ENCODE data around the gene ZNF710.
"Not testable (repeated sequence)": the region's sequence is repeated elsewhere in the genome, so short reads cannot be mapped to it uniquely, and the experiment has no call there.

ZNF710 gene, protein sequence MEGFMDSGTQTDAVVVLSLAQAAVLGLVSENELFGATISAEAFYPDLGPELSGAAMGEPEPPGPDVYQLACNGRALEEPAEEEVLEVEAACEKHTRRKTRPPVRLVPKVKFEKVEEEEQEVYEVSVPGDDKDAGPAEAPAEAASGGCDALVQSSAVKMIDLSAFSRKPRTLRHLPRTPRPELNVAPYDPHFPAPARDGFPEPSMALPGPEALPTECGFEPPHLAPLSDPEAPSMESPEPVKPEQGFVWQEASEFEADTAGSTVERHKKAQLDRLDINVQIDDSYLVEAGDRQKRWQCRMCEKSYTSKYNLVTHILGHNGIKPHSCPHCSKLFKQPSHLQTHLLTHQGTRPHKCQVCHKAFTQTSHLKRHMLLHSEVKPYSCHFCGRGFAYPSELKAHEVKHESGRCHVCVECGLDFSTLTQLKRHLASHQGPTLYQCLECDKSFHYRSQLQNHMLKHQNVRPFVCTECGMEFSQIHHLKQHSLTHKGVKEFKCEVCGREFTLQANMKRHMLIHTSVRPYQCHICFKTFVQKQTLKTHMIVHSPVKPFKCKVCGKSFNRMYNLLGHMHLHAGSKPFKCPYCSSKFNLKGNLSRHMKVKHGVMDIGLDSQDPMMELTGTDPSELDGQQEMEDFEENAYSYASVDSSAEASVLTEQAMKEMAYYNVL

GRCh38 chr15:90001062-90001682 is at the start of gene ZNF710:
ZNF710 (plus strand) TSS chr15:90001324; CDS start chr15:90067138, 65,814 bp downstream.
- no peak for DNase-seq

DNA sequence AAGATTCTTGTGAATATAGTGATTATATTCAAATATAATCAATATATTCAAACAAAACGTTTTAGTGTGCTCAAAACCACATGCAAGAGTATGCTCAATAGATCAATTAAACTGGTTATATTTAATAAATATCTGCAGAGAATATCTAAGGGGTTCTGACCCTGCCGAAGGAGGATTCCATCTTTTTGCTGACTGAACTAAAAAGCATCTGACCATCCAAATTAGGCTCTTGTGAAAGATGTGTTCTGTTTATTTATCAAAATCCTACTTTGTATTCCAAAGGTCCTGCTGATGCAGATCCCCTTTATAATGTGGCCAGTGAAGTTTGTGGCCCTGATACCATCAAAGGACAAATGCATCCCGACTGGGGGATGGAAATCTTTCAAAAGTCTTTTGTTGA is 46.6 kb upstream of the ZNF710 start:
- DNase-seq, result no peak

DNA sequence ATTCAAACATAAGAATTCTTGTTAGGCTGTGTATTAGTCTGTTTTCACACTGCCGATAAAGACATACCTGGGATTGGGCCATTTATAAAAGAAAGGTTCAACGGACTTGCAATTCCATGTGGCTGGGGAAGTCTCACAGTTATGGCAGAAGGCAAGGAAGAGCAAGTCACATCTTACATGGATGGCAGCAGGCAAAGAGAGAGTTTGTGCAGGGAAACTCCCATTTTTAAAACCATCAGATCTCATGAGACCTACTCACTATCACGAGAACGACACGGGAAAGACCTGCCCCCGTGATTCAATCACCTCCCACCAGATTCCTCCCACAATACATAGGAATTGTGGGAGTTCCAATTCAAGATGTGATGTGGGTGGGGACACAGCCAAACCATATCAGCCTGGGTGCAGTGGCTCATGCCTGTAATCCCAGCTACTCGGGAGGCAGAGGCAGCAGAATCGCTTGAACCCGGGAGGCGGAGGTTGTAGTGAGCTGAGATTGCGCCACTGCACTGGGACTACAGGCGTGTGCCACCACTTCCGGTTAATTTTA is 45.6 kb upstream of the ZNF710 start:
- DNase-seq, result not testable (repeated sequence)

DNA sequence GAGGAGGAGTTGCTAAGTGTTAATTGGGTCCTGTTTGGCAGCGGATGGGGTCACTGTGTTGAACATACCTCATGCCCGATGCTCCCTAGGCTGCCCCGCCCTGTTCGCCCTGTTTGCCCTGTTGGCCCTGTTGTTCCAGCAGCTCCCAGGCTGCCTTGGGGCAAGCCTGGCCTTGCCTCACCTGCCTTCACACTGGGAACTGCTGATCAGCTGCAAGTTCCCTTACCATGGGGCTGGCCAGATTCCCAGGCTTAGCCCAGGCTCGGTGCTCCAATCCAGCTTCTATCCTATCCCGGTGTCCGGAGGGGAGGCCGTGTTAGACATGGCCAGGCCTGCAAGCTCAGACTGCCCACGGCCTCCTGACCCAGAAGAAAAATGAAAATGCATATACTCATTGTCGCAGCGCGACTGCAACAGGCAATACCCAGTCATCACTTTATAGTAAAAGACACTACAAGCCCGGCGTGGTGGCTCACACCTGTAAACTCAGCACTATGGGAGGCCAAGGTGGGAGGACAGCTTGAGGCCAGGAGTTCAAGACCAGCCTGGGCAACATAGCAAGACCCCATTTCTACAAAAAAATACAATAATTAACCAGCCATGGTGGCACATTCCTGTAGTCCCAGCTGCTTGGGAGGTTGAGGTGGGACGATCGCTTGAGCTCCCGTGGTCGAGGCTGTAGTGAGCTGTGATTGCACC is 42.9 kb upstream of the ZNF710 start:
- no peak for DNase-seq

- no peak for DNase-seq
Observed at GRCh38 chr15:89963301-89964231, 37.6 kb upstream of the ZNF710 start.

DNA sequence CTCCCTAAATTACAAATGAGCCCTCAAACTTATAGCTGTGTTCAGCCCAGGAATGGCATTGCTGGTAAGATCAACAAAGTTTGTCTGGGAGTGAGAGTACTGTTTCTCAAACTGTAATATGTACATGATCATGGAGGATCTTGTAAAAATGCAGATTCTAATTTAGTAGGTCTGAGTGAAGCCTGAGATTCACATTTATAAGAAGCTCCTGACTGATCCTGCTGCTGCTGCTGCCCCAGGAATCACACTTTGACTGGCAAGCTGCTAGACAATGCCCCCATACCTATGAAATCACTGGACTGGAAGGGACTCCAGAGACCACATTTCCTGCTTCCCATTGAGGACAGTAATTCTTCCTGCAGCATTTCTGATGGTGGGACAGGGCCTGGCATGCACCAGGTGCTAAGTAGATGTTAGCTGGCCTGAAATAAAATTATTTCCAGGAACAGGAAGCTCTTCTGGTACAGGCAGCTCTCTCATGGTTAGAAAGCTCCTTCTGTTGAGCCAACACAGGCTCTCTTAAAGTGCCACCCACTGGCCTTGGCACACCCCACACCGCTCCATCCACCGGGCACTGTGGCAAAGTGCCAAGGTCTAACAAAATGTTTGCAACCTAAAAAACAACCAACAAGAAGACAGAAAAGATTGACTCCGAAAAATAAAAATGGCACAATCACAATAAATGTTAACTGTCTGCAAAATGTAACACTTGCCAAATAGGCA is 36.7 kb upstream of the ZNF710 start:
- DNase-seq, result no peak

DNA sequence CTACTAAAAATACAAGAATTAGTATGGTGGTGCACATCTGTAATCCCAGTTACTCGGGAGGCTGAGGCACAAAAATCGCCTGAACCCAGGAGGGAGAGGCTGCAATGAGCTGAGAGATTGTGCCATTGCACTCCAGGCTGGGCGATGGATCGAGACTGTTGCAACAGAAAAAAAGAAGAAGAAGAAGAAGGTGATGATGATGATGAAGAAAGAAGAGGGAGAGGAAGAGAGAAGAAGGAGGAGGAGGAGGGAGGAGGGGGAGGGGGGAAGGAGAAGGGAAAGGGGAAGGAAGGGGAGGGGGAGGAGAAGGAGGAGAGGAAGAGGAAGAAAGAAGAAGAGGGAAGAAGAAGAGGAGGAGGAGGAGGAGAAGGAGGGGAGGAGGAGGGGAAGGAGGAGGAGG is 33.2 kb upstream of the ZNF710 start:
- no peak for DNase-seq

DNA sequence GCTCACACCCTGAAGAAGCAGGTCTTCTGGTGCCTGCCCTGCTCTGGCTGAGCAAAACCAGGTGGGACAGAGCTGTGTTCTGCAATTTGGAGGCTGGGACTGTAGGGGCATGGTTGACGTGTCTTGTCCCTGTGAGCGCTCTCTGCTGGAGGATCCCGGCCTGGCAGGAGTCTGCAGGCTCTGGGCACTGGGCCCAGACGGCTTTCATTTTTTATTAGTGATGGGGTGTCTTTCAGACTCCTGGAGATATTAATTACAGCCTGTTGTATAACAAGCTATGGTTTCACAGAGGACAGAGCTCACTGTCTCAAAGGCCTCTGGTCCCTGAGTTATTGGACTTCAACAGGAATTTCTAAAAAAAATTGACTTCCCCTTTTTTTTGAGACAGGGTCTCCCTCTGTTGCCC is 29.5 kb upstream of the ZNF710 start:
- no peak for DNase-seq

- DNase-seq, result no peak
Observed at GRCh38 chr15:89972085-89972484, 29.0 kb upstream of the ZNF710 start.

DNA sequence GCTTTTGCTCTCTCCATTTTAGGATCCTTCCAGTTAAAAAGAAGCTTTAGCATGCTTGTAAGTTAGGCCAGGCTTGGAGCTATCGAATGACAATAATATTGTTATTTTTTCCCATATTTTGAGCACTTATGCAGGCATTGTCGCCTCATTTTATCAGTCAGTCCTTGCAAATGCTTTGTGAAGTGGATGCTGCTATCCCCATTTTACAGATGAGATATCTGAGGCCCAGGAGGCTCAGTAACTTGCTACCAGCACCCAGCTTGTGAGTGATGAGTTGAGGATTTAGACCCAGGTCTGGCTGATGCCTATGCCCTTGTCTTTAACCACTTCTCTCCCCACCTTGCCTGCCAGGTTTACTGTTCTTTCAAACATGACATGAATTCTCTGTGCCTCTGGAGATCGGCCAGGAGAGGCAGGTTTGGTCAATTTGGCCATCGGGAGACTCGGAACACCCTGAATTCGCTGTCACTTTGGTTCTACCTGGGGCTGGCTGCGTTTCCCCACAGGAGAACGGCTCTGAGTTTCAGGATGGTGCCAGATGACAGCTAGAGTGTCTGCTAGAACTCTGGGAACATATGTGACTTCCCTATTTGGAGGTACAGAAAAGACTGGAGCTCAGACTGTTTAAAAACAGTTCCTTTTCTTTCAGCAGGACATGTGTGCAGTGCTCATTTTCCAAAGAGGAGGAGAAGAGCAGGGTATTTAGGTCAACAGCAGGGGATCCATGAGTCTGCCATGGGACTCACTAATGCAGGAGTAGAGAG is 25.5 kb upstream of the ZNF710 start:
- DNase-seq, result no peak

DNA sequence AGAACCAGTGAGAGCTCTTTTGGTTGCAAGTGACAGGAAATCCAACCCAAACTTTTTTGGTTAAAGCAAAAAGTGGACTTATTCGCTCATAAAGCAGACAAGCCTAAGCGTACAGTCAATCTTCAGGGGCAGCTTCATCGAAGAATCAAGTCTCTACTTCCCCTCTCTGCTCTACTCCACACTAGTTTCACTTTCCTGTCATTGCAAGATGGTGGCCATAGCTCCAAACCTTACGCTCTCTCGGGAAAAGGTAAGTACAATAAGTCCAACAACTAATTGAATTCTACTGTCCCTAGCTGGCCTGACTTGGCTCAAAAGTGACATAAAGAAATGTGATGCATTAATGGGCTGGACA is 24.9 kb upstream of the ZNF710 start:
- DNase-seq, result no peak

GRCh38 chr15:89977836-89978235 is 23.3 kb upstream of the ZNF710 start:
- not testable (repeated sequence) for DNase-seq

DNA sequence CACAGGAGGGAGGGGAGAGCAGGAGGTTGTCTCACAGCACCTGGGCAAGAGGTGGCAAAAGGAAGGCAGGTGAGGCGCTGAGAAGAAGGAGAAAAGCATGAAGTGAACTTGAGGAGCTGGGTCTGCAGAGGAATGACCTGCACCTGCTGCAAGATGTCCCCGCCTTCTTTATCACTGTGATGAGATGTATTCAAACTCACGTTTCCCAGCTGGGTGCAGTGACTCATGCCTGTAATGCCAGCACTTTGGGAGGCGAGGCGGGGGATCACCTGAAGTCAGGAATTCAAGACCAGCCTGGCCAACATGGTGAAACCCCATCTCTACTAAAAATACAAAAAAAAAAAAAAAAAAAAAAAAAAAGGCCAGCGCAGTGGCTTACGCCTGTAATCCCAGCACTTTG is 22.2 kb upstream of the ZNF710 start:
- DNase-seq, result no peak

GRCh38 chr15:89980896-89981295 is 20.2 kb upstream of the ZNF710 start:
- no peak for DNase-seq

DNA sequence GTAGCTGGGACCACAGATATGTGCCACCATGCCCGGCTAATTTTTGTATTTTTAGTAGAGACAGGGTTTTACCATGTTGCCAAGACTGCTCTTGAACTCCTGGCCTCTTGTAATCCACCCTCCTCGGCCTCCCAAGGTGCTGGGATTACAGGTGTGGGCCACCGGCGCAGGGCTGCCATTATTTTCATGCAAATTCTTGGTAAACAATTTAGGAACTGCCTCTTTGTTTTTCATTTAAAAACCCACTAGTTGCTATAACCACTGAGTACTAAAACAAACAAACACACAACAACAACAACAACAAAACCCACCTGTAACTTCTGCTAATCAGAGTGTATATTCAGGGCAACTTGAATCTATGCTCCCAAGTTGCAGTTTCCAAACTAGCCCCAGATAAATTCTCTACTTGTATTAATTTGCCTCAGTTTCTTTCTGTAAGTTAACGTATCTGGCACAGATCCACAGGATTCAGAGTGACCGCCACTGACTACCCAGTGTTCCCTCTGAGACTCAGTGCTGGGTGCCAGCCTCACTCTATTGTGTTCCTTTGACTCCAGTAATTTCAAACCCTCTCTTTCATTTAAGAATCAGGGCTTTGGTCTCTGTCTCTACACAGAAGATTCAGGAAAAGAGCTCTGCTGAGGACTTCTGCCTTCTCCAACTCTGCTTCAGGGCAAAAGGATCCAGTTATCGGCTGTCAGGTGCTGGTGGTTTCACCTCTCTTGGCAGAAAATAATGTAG is 18.6 kb upstream of the ZNF710 start:
- DNase-seq, result no peak

DNA sequence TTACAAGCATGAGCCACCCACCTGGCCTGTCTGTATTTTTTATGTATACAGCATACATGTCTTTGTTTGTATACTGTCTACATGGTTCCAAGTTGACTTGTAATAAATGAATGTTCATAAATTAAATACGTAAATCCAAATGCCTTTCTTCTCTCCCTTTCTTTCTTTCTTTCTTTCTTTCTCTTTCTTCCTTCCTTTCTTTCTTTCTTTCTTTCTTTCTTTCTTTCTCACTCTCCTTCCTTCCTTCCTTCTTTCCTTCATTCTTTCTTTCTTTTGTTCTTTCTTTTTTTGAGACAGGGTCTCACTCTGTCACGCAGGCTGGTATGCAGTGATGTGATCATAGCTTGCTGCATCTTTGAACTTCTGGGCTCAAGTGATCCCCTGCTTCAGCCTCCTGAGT is 17.1 kb upstream of the ZNF710 start:
- DNase-seq, result no peak

GRCh38 chr15:89984421-89985010 is 16.6 kb upstream of the ZNF710 start:
- no peak for DNase-seq

GRCh38 chr15:89985111-89985510 is 16.0 kb upstream of the ZNF710 start:
- no peak for DNase-seq

- DNase-seq, result no peak
Observed at GRCh38 chr15:89991312-89991711, 9.8 kb upstream of the ZNF710 start.
